Measurements from ENCODE around the gene HS3ST3A1.
A peak's percentile ranks its signal among the peaks of the same experiment; 100 is the strongest.

Gene HS3ST3A1

GRCh38 chr17:13601776-13602551 is at the start of gene HS3ST3A1:
Gene HS3ST3A1, minus strand, starts transcription at chr17:13601929. Its CDS starts 800 bp downstream, at chr17:13601129.
- DNase-seq (ENCODE audit: low read depth in 2 of 2) = peak in 1 of 2 donors; percentile 8

- DNase-seq (ENCODE audit: low read depth in 2 of 2) = no peak
These were observed 48.5 kb upstream of the HS3ST3A1 start for GRCh38 chr17:13650096-13650675.

- no peak for DNase-seq (ENCODE audit: low read depth in 2 of 2)
These were observed 45.9 kb upstream of the HS3ST3A1 start for GRCh38 chr17:13647543-13648021.

DNA sequence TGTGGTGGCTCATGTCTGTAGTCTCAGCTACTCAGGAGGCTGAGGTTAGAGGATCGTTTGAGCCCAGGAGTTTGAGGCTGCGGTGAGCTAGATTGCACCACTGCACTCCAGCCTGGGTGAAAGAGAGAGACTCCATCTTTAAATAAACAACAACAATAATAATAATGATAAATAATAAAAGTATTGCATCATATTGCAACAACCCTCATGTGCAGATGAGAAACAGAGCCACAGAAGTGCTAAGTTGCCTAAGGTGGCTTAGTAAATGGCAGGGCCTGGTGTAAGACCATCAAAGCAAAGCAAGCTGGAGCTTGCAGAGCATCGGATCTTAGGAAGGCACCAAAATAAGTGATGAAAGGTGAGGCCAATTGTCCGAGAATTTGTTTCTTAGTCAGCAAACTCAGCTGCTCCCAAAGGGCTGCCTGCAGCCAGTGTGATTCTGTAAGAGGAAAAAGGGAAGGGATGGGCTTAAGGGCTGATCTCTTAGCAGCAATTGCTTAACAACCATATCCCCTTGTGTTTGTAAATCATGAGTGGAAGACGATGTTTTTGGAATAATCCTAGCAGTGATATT is 45.3 kb upstream of the HS3ST3A1 start:
- no peak for DNase-seq (ENCODE audit: low read depth in 2 of 2)

GRCh38 chr17:13646411-13646810 is 44.7 kb upstream of the HS3ST3A1 start:
- DNase-seq (ENCODE audit: low read depth in 2 of 2) = no peak

GRCh38 chr17:13643180-13643579 is 41.5 kb upstream of the HS3ST3A1 start:
- no peak for DNase-seq (ENCODE audit: low read depth in 2 of 2)

GRCh38 chr17:13642188-13642587 is 40.5 kb upstream of the HS3ST3A1 start:
- DNase-seq (ENCODE audit: low read depth in 2 of 2) = no peak

GRCh38 chr17:13640551-13640950 is 38.8 kb upstream of the HS3ST3A1 start:
- no peak for DNase-seq (ENCODE audit: low read depth in 2 of 2)

GRCh38 chr17:13638855-13639458 is 37.2 kb upstream of the HS3ST3A1 start:
- DNase-seq (ENCODE audit: low read depth in 2 of 2) = no peak

GRCh38 chr17:13636951-13637350 is 35.2 kb upstream of the HS3ST3A1 start:
- no peak for DNase-seq (ENCODE audit: low read depth in 2 of 2)

DNA sequence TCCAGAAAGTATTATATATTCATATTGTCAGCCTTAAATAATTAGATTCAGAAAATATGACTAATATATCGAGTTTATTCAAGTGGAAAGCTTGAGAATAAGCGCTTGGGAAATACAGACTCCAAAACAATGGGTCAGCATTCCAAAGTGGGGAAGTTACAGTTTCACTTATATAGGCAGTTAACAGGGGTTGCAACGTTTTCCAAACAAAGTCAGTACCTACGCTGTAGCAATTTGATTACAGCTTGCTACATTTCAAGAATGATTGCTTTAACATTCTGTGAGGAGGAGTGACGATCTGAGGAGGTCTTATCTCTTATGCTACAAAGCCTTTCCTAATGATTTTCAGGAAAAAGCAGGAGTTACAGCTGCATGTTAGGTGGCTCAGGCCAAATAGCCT is 34.2 kb upstream of the HS3ST3A1 start:
- DNase-seq (ENCODE audit: low read depth in 2 of 2) = no peak

DNA sequence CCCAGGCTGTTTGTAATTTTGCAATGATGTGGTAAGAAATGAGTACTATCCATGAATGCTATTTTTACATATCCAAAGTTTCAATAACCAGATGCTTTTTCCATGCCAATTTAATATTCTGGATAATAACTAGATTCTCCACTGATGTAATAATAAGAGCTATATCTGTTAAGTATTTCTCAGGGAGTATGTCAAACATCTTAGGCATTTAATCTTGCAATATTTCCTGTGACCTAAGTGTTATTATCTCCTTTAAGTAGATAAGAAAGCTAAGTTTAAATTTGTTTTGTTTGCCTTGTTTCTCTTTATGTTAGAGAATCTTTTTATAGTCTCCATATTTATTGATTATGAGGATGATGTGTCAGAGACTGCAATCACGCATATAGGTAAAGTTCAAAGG is 32.3 kb upstream of the HS3ST3A1 start:
- DNase-seq (ENCODE audit: low read depth in 2 of 2) = no peak

DNA sequence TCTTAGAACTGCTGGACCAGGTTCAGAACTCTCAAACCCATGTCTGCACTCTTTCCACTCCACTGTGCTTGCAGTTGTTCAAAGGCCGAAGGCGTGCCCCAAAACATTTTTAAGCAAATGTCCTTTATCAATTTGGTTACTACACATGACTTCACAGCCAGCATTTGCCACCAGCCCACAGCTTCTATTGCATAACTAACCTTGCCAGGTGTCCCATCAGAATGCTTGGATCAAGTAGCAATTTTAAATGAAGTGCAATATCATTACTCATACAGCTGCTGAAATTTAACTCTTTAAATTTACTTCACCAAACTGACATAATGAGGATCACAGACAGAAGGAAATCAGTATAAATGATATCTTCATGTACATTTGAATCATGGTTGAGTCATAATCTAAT is 29.8 kb upstream of the HS3ST3A1 start:
- no peak for DNase-seq (ENCODE audit: low read depth in 2 of 2)

- no peak for DNase-seq (ENCODE audit: low read depth in 2 of 2)
These were observed 25.0 kb upstream of the HS3ST3A1 start for GRCh38 chr17:13626703-13627102.

DNA sequence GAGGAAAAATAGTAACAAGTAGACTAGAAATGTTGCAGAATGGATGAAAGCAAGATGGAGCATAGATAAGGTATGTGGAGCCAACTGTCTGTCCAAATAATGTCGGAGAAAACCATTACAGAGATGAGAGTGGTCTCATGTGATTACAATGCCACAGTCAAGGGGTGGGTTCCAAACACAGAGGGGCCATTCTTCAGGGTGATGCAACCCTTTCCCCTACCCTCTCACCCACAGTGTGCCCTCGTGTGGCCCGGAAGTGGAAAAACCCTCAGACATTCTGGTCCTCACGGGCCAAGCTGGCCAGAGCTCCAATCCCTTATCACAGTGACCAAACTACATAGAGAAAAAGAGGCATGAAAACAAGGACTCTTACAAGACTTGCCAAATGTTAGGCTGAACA is 17.7 kb upstream of the HS3ST3A1 start:
- DNase-seq (ENCODE audit: low read depth in 2 of 2) = no peak

- no peak for DNase-seq (ENCODE audit: low read depth in 2 of 2)
These were observed 14.3 kb upstream of the HS3ST3A1 start for GRCh38 chr17:13616031-13616430.

DNA sequence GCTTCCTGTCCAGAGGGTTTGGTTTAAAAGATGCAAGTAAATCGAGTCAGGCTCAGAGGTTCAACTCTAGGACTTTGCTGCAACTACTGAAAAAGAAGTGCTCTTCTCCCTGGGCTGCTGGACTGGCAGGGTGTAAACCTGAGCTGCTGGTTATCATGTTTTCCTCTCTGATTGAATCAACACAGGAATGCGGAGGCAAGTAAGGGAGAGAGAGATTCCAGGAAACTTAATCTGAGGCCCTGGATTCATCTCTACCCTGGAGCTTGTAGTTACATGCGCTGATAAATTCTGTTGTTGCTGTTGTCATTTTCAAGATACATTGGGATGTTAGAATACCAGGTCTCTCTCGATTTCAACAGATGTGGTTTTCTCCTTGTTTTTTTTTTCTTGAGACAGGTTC is 8.2 kb upstream of the HS3ST3A1 start:
- no peak for DNase-seq (ENCODE audit: low read depth in 2 of 2)

DNA sequence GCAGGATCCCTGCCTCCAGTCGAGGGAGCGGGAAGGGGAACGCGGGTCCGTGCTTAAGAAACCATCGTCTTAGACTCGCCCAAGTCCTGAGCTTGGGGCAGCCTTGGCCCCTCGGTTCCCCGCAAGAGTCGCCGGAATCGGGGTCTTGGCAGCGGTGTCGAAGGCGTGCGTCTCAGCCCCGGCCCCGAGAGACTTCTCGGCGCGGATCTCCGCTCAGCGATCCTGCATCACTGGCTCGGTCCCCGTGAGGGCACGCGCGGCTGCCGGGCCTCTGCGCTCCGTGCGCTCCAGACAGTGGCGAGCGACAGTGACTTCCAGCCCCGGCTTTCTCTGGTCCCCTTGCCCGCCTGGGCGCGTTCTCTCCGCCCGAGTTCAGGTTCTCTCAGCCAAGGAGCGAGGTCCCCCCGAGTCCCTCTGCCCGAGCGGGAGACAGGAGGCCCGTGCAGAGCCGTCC is 380 bp downstream of the HS3ST3A1 start:
- DNase-seq (ENCODE audit: low read depth in 2 of 2) = no peak

- DNase-seq (ENCODE audit: low read depth in 2 of 2) = no peak
These were observed 1.0 kb downstream of the HS3ST3A1 start for GRCh38 chr17:13600475-13601321.

GRCh38 chr17:13599864-13600263 is 1.9 kb downstream of the HS3ST3A1 start:
- no peak for DNase-seq (ENCODE audit: low read depth in 2 of 2)

GRCh38 chr17:13599168-13599577 is 2.6 kb downstream of the HS3ST3A1 start:
- DNase-seq (ENCODE audit: low read depth in 2 of 2) = no peak
